Measurements from ENCODE around the gene UNC79. TPM values are rescaled to one million over a fixed set of nuclear protein-coding genes. Genes with fewer than 3 reads are reported as not detected.
"Not testable (repeated sequence)": the region's sequence is repeated elsewhere in the genome, so short reads cannot be mapped to it uniquely, and the experiment has no call there.

Gene UNC79
- polyA plus RNA-seq, 3 donors: 0.70 to 1.4 (median 0.78) TPM

- no peak for DNase-seq (ENCODE audit: extremely low read depth in 1 of 11, low read depth in 9 of 11, low spot score in 4 of 11)
Measured at GRCh38 chr14:93480867-93481266, 50.1 kb downstream of the UNC79 start.

- DNase-seq (ENCODE audit: extremely low read depth in 1 of 11, low read depth in 9 of 11, low spot score in 4 of 11): no peak
Measured at GRCh38 chr14:93481758-93482157, 51.0 kb downstream of the UNC79 start.

DNA sequence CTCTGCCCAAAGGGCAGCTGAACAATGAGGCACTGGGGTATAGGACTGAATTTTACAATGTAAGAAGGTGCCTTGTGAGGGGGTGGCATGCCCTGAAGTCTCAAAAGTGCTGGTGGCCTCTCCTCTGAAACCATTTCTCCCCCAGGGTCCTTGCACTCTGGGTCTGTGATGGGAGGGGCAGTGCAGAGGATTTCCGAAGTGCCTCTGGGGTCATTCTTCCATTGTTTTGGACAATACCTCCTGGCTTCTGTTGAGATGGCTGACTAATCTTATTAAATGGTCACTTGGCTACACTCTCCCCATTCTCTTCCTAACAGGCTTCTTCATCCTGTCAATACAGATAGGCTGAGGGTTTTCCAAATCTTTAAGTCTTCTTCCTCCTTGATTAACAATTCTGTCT lies 59.3 kb downstream of the UNC79 start:
- DNase-seq (ENCODE audit: extremely low read depth in 1 of 11, low read depth in 9 of 11, low spot score in 4 of 11): no peak

GRCh38 chr14:93493054-93493453 lies 62.3 kb downstream of the UNC79 start:
- peak in 3 of 11 donors; percentile 3 to 25 (median 14) for DNase-seq (ENCODE audit: extremely low read depth in 1 of 11, low read depth in 9 of 11, low spot score in 4 of 11)

DNA sequence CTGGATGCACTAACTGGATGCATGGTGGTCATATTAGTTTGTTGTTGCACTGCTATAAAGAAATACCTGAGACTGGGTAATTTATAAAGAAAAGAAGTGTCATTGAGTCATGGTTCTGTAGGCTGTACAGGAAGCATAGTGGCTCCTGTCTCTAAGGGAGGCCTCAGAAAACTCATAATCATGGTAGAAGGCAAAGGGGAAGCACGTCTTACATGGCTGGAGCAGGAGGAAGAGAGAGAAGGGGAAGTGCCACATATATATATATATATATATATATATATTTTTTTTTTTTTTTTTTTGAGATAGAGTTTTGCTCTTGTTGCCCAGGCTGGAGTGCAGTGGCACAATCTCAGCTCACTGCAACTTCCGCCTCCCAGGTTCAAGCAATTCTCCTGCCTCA lies 62.9 kb downstream of the UNC79 start:
- DNase-seq (ENCODE audit: extremely low read depth in 1 of 11, low read depth in 9 of 11, low spot score in 4 of 11): not testable (repeated sequence)

GRCh38 chr14:93496856-93497741 lies 66.4 kb downstream of the UNC79 start:
- no peak for DNase-seq (ENCODE audit: extremely low read depth in 1 of 11, low read depth in 9 of 11, low spot score in 4 of 11)

DNA sequence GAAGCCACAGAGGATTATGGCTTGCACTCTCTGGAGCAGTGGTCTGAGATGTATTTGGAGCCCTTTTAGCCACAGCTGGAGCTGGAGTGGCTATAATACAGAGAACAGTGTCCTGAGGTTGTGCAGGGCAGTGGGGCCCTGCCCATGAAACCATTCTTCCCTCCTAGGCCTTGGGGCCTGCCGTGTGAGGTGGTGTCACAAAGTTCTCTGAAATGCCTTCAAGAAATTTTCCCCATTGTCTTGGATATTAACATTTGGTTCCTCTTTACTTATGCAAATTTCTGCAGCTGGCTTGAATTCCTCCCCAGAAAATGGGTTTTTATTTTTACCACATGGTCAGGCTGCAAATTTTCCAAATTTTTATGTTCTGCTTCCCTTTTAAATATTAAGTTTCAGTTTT lies 79.3 kb downstream of the UNC79 start:
- no peak for DNase-seq (ENCODE audit: extremely low read depth in 1 of 11, low read depth in 9 of 11, low spot score in 4 of 11)

DNA sequence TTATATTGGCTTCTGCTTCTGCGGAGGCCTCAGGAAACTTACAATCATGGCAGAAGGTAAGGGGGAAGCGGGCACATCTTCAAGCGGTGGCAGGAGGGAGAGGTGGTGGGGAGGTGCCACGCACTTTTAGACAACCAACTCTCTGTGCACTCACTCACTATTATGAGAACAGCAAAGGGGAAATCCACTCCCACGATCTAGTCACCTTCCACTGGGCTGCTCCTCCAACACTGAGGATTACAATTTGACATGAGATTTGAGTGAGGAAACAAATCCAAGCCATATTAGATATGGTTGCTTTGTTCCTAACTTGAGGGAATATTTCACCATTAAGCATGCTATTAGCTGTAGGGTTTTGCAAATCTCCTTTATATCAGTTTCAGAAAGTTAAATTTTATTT lies 80.3 kb downstream of the UNC79 start:
- DNase-seq (ENCODE audit: extremely low read depth in 1 of 11, low read depth in 9 of 11, low spot score in 4 of 11): no peak

DNA sequence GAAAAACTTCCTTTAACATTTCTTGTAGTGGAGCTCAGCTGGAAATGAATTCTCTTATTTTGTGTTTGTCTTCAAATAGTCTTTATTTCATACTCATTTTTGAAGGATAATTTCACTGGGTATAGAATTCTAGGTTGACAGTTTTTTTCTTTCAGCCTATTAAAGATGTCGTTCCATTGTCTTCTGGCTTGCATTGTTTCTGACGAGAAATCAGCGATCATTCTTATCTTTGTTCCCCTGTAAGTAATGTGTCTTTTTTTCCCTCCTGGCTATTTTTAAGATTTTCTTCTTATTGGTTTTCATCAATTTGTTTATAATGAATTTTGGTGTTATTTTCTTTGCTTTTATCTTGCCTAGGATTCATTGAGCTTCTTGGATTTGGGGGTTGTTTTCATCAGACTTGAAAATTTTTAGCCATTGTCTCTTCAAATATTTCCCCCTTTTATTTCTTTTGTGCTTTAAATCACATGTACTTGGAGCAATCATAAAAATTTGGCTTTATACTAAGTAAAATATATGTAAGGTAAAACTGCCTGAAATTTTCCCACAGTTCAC lies 89.4 kb downstream of the UNC79 start:
- no peak for DNase-seq (ENCODE audit: extremely low read depth in 1 of 11, low read depth in 9 of 11, low spot score in 4 of 11)

- no peak for DNase-seq (ENCODE audit: extremely low read depth in 1 of 11, low read depth in 9 of 11, low spot score in 4 of 11)
Measured at GRCh38 chr14:93522221-93522620, 91.5 kb downstream of the UNC79 start.

- not testable (repeated sequence) for DNase-seq (ENCODE audit: extremely low read depth in 1 of 11, low read depth in 9 of 11, low spot score in 4 of 11)
Measured at GRCh38 chr14:93525216-93525615, 94.5 kb downstream of the UNC79 start.

GRCh38 chr14:93525696-93526451 lies 95.1 kb downstream of the UNC79 start:
- no peak for DNase-seq (ENCODE audit: extremely low read depth in 1 of 11, low read depth in 9 of 11, low spot score in 4 of 11)

GRCh38 chr14:93527203-93527607 lies 96.5 kb downstream of the UNC79 start:
- no peak for DNase-seq (ENCODE audit: extremely low read depth in 1 of 11, low read depth in 9 of 11, low spot score in 4 of 11)

- peak in 1 of 11 donors; percentile 12 for DNase-seq (ENCODE audit: extremely low read depth in 1 of 11, low read depth in 9 of 11, low spot score in 4 of 11)
Measured at GRCh38 chr14:93528884-93529558, 98.3 kb downstream of the UNC79 start.

- no peak for DNase-seq (ENCODE audit: extremely low read depth in 1 of 11, low read depth in 9 of 11, low spot score in 4 of 11)
Measured at GRCh38 chr14:93531644-93532043, 100.9 kb downstream of the UNC79 start.

DNA sequence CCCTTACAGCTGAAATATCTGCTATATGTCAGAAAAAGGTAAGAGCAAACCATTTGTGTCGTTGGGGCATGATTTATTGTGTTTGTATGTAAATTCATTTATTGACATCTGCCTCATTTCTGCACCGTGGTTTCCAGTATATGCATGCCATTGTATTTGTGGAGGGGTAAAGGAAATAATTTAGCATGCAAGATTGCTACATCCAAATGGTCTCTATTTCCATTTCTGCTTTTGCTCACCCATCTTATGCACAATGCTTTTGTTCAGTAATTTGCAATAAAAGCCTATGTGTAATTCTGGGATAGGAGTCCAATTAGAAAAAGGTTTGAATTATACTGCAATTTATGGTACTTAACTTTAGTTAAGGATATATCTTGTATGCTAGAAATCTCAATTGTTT lies 101.8 kb downstream of the UNC79 start:
- no peak for DNase-seq (ENCODE audit: extremely low read depth in 1 of 11, low read depth in 9 of 11, low spot score in 4 of 11)

GRCh38 chr14:93533437-93533836 lies 102.7 kb downstream of the UNC79 start:
- DNase-seq (ENCODE audit: extremely low read depth in 1 of 11, low read depth in 9 of 11, low spot score in 4 of 11): no peak

DNA sequence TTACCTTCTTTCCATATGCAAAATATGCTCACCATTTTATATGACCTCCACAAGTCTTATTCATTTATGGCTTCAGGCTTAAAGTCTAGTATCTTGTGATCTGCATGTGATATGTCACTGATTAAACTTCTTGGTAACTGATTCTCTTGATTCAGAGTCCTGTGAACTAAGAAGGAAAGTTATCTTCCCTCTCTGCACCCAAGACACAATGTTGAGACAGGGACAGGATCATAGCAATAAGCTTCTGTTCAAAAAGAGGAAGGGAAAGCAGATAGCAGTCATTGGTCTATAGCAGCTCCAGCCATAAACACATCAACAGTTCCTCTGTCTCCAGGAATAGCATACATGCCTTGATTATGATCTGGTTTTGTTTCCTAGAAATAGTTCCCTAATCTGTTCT lies 103.1 kb downstream of the UNC79 start:
- DNase-seq (ENCODE audit: extremely low read depth in 1 of 11, low read depth in 9 of 11, low spot score in 4 of 11): peak in 1 of 11 donors; percentile 28

DNA sequence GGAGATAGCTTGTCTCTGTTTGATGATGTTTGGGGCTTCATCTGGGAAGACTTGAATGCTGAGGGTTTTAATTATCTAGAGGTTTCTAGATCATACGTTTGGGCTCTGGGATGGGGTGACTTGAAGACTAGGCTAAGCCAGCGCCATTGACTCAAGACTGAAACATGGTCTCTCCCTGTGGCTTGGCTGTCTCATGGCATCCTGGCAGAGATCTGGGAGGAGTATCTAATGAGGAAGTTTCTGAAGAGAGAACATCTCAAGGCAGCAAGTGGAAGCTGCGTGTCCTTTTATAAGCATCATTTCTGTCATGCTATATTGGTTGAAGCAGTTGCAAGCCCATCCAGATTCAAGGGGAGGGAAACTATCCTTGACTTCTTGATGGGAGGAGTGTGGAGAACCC lies 104.8 kb downstream of the UNC79 start:
- no peak for DNase-seq (ENCODE audit: extremely low read depth in 1 of 11, low read depth in 9 of 11, low spot score in 4 of 11)

Data from renal cortex interstitium (tissue), 11 donors.